Suprapubic skin (tissue), 3 donors: ENCODE measurements around the gene RBM12.

Experiments
- POLR2A ChIP-seq, 2 donors: fragments of 450-650 bp; IDR thresholded peaks; one replicate each; pipeline ENCODE4 v1.6.1; 2017; ENCODE audit warnings: antibody characterized with exemption in 2 of 2, mild to moderate bottlenecking in 2 of 2, moderate library complexity in 2 of 2
- TF ChIP-seq, protein P1 (sequence below), 2 donors: fragments of 200-600 bp in 1 of 2; fragments of 450-650 bp in 1 of 2; sonication (generic) in 1 of 2; IDR thresholded peaks; one replicate each; pipeline ENCODE4 v1.5.1; 2016 to 2019; ENCODE audit warnings: antibody characterized with exemption in 2 of 2, mild to moderate bottlenecking in 1 of 2, moderate library complexity in 1 of 2

DNA sequence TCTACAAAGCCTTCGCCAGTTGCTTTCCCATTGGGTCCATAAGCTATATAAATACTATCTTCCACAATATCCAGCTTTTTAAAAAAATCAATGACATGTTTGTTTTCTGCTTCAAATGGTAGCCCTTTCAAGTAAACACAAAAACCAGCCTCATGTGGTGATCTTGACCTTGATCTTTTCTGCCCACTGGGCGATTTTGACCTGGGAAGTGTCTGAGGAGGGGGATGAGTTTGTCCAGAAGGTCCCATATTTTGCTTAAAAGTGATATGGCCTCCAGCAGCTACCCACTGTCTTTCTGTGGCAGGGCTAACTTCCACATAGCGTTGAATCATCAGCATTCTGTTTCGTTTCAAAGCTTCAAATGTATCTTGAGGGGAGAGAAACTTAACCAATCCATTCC, 10.8 kb downstream of the RBM12 start:
- TF ChIP-seq, protein P1, sequence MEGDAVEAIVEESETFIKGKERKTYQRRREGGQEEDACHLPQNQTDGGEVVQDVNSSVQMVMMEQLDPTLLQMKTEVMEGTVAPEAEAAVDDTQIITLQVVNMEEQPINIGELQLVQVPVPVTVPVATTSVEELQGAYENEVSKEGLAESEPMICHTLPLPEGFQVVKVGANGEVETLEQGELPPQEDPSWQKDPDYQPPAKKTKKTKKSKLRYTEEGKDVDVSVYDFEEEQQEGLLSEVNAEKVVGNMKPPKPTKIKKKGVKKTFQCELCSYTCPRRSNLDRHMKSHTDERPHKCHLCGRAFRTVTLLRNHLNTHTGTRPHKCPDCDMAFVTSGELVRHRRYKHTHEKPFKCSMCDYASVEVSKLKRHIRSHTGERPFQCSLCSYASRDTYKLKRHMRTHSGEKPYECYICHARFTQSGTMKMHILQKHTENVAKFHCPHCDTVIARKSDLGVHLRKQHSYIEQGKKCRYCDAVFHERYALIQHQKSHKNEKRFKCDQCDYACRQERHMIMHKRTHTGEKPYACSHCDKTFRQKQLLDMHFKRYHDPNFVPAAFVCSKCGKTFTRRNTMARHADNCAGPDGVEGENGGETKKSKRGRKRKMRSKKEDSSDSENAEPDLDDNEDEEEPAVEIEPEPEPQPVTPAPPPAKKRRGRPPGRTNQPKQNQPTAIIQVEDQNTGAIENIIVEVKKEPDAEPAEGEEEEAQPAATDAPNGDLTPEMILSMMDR (IDR thresholded peaks at IDR 0.05): no peak
- TF ChIP-seq POLR2A (IDR thresholded peaks at IDR 0.05): no peak
